Occipital lobe (tissue), 2 donors: ENCODE results near the gene POLR1B. TPM values are rescaled to one million over a fixed set of nuclear protein-coding genes. Genes with fewer than 3 reads are reported as not detected.
"Not testable (repeated sequence)": the region's sequence is repeated elsewhere in the genome, so short reads cannot be mapped to it uniquely, and the experiment has no call there.

ENCODE experiments used
- DNase-seq: peaks from one replicate; lab custom pipeline; 2025; lab: John Stamatoyannopoulos, UW
- total RNA-seq: library from RNA; depleted of rRNA; stranded (reverse); fragments of >200 nt; gene quantifications from one replicate; pipeline ENCODE4 v1.2.3, GENCODE V29; 2014

Gene POLR1B
- total RNA-seq, 1 donor from 2014 or later = 31.5 TPM

- DNase-seq = no peak
These were observed 58.4 kb downstream of the POLR1B start for GRCh38 chr2:112600634-112601033.

GRCh38 chr2:112601754-112602153, 59.5 kb downstream of the POLR1B start:
- DNase-seq = no peak

GRCh38 chr2:112602917-112603316, 60.7 kb downstream of the POLR1B start:
- no peak for DNase-seq

- no peak for DNase-seq
These were observed 61.5 kb downstream of the POLR1B start for GRCh38 chr2:112603731-112604130.

- no peak for DNase-seq
These were observed 62.7 kb downstream of the POLR1B start for GRCh38 chr2:112604952-112605351.

- no peak for DNase-seq
These were observed 63.7 kb downstream of the POLR1B start for GRCh38 chr2:112605926-112606325.

GRCh38 chr2:112606547-112606946, 64.3 kb downstream of the POLR1B start:
- no peak for DNase-seq

GRCh38 chr2:112607680-112608438, 65.6 kb downstream of the POLR1B start:
- no peak for DNase-seq

GRCh38 chr2:112609320-112609719, 67.1 kb downstream of the POLR1B start:
- not testable (repeated sequence) for DNase-seq

- DNase-seq = not testable (repeated sequence)
These were observed 70.0 kb downstream of the POLR1B start for GRCh38 chr2:112612283-112612682.

- no peak for DNase-seq
These were observed 72.1 kb downstream of the POLR1B start for GRCh38 chr2:112614201-112614840.

GRCh38 chr2:112615051-112615450, 72.8 kb downstream of the POLR1B start:
- no peak for DNase-seq

GRCh38 chr2:112615798-112616197, 73.5 kb downstream of the POLR1B start:
- DNase-seq = not testable (repeated sequence)

GRCh38 chr2:112618383-112618782, 76.1 kb downstream of the POLR1B start:
- DNase-seq = no peak

- DNase-seq = no peak
These were observed 79.7 kb downstream of the POLR1B start for GRCh38 chr2:112621790-112622527.

GRCh38 chr2:112622528-112622849, 80.2 kb downstream of the POLR1B start:
- no peak for DNase-seq

GRCh38 chr2:112623913-112624777, 81.9 kb downstream of the POLR1B start:
- DNase-seq = no peak

- no peak for DNase-seq
These were observed 83.3 kb downstream of the POLR1B start for GRCh38 chr2:112625474-112626114.

GRCh38 chr2:112626604-112627059, 84.4 kb downstream of the POLR1B start:
- DNase-seq = peak; percentile 61
